ENCODE data around the gene MICAL3. TPM values are rescaled to one million over a fixed set of nuclear protein-coding genes. Genes with fewer than 3 reads are reported as not detected.
A peak's percentile ranks its signal among the peaks of the same experiment; 100 is the strongest.
"Not testable (repeated sequence)": the region's sequence is repeated elsewhere in the genome, so short reads cannot be mapped to it uniquely, and the experiment has no call there.

MICAL3 gene
- total and polyA plus RNA-seq, 4 donors: 4.4 to 30.7 (median 15.4) TPM

DNA sequence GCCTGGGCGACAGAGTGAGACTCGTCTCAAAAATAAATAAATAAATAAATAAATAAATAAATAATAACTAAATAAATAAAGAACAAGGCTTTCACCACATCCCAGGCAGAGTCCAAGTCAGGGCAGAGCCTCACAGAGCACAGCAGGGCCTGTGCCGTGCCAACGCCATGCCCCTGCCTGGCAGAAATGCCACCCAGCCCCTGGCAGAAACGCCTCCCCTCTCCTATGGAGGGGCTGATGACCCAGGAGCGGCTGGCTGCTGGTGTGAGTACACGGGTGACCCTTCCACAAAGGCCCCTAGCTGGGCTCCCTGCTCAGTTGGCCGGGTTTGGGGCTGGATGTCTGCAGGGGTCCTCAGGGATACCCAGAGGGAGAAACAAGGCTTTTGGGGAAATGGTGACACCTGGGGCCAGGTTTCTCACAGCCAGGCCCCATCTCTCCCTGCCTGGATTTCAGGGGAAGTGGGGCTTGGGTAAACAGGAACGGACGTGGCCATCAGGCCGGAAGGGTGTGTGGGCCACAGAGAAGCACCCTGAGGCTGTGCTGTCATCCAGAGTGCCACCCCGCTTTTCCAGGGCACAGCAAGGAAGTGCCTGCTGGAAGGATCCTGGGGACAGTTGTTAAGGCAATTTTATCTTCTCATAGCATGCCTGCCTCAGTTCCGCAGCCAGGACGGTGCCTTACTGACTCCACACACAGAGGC is 255.2 kb downstream of the MICAL3 start:
- Histone ChIP-seq H3K9me3 (ENCODE audit: control insufficient read depth in 4 of 4, insufficient read depth in 3 of 4, low read length in 3 of 4) (no peaks in the 10 kb centered on the region), H3K4me1 (ENCODE audit: control insufficient read depth in 5 of 5, insufficient read depth in 5 of 5, low read length in 5 of 5) (peaks cover 0 to 15% (median 0%) of the 10 kb centered on the region in 5 donors), H3K9ac (ENCODE audit: insufficient read depth in 1 of 2, low read length in 2 of 2) (no peak overlapping the region), H3K4me3 (no peak overlapping the region), H3K36me3 (ENCODE audit: control insufficient read depth in 4 of 4, insufficient read depth in 4 of 4, low read length in 4 of 4) (no peaks in the 10 kb centered on the region), H3K27ac (ENCODE audit: low read depth in 1 of 2, low read length in 1 of 2) (peak overlapping the region in 1 of 2 donors; percentile 29), H3K27me3 (ENCODE audit: control insufficient read depth in 3 of 3, insufficient read depth in 3 of 3, low read length in 2 of 3) (no peaks in the 10 kb centered on the region)
- WGBS, 2 donors: 68 to 77% methylated on average over 13 to 14 of the region's 14 CpGs
- DNase-seq (no peak), ATAC-seq (ENCODE audit: insufficient read depth, low FRiP score) (no peak)
- TF ChIP-seq, protein P1, sequence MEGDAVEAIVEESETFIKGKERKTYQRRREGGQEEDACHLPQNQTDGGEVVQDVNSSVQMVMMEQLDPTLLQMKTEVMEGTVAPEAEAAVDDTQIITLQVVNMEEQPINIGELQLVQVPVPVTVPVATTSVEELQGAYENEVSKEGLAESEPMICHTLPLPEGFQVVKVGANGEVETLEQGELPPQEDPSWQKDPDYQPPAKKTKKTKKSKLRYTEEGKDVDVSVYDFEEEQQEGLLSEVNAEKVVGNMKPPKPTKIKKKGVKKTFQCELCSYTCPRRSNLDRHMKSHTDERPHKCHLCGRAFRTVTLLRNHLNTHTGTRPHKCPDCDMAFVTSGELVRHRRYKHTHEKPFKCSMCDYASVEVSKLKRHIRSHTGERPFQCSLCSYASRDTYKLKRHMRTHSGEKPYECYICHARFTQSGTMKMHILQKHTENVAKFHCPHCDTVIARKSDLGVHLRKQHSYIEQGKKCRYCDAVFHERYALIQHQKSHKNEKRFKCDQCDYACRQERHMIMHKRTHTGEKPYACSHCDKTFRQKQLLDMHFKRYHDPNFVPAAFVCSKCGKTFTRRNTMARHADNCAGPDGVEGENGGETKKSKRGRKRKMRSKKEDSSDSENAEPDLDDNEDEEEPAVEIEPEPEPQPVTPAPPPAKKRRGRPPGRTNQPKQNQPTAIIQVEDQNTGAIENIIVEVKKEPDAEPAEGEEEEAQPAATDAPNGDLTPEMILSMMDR (IDR thresholded peaks at IDR 0.05; ENCODE audit: control extremely low read depth, extremely low read depth): no peak

DNA sequence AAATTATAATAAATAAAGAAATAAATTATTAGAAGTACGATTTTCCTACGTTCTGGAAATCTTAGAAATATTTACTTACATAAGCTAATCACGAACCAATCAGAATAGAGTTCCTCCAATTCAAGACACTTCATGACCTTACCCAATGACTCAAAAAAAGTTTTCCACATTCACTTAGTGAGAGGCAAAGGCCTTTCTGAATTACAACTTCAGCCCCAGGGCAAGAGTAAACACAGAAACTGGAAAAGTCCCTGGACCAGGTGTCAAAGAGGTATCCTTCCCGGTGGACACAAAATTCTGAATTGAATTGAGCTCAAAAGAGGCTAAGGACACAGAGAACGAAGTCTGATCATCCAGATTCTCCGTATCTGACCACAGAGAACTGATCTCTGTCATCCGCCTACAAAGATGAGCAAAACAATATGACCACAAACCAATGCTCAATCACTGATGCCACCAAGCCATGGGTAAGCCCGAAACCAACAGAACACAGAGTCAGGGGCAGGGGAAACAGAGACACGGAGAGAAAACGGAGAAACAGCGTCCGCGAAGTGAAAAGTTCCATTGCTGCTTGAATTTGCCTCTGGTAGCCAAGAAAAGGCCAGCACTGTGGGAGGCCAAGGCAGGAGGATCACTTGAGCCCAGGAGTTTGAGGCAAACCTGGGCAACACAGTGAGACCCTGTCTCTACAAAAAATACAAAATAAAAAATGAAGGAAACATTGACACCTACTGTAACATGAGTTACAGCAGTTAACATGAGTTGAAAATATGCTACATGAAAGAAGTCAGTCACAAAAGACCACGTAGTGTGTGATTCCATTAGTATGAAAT is 256.9 kb downstream of the MICAL3 start:
- WGBS, 2 donors: 83 to 87% methylated on average over 14 of the region's 14 CpGs
- TF ChIP-seq, protein P1 (IDR thresholded peaks at IDR 0.05; ENCODE audit: control extremely low read depth, extremely low read depth): no peak
- Histone ChIP-seq H3K9ac (ENCODE audit: insufficient read depth in 1 of 2, low read length in 2 of 2) (no peak overlapping the region), H3K36me3 (ENCODE audit: control insufficient read depth in 4 of 4, insufficient read depth in 4 of 4, low read length in 4 of 4) (no peaks in the 10 kb centered on the region), H3K9me3 (ENCODE audit: control insufficient read depth in 4 of 4, insufficient read depth in 3 of 4, low read length in 3 of 4) (no peaks in the 10 kb centered on the region), H3K4me1 (ENCODE audit: control insufficient read depth in 5 of 5, insufficient read depth in 5 of 5, low read length in 5 of 5) (peaks cover 0 to 7% (median 0%) of the 10 kb centered on the region in 5 donors), H3K27ac (ENCODE audit: low read depth in 1 of 2, low read length in 1 of 2) (no peak overlapping the region), H3K4me3 (no peak overlapping the region), H3K27me3 (ENCODE audit: control insufficient read depth in 3 of 3, insufficient read depth in 3 of 3, low read length in 2 of 3) (no peaks in the 10 kb centered on the region)
- no peak for DNase-seq
- ATAC-seq (ENCODE audit: insufficient read depth, low FRiP score): no peak

- not testable (repeated sequence) for H3K9ac ChIP-seq (ENCODE audit: insufficient read depth in 1 of 2, low read length in 2 of 2); H3K4me3 ChIP-seq; DNase-seq; ATAC-seq (ENCODE audit: insufficient read depth, low FRiP score); H3K36me3 ChIP-seq (ENCODE audit: control insufficient read depth in 4 of 4, insufficient read depth in 4 of 4, low read length in 4 of 4); H3K4me1 ChIP-seq (ENCODE audit: control insufficient read depth in 5 of 5, insufficient read depth in 5 of 5, low read length in 5 of 5); H3K27me3 ChIP-seq (ENCODE audit: control insufficient read depth in 3 of 3, insufficient read depth in 3 of 3, low read length in 2 of 3); H3K9me3 ChIP-seq (ENCODE audit: control insufficient read depth in 4 of 4, insufficient read depth in 3 of 4, low read length in 3 of 4); H3K27ac ChIP-seq (ENCODE audit: low read depth in 1 of 2, low read length in 1 of 2)
- 91 to 92% methylated on average over 5 of the region's 5 CpGs for WGBS, 2 donors
Measured at GRCh38 chr22:17764852-17765251, 259.5 kb downstream of the MICAL3 start.

- H3K9me3 ChIP-seq (ENCODE audit: control insufficient read depth in 4 of 4, insufficient read depth in 3 of 4, low read length in 3 of 4): no peaks in the 10 kb centered on the region
- TF ChIP-seq, protein P1 (IDR thresholded peaks at IDR 0.05; ENCODE audit: control extremely low read depth, extremely low read depth): no peak
- H3K4me3 ChIP-seq: no peak overlapping the region
- H3K9ac ChIP-seq (ENCODE audit: insufficient read depth in 1 of 2, low read length in 2 of 2): no peak overlapping the region
- ATAC-seq (ENCODE audit: insufficient read depth, low FRiP score): no peak
- H3K27ac ChIP-seq (ENCODE audit: low read depth in 1 of 2, low read length in 1 of 2): no peak overlapping the region
- WGBS, 2 donors: 85 to 86% methylated on average over 5 of the region's 5 CpGs
- no peaks in the 10 kb centered on the region for H3K4me1 ChIP-seq (ENCODE audit: control insufficient read depth in 5 of 5, insufficient read depth in 5 of 5, low read length in 5 of 5)
- no peak for DNase-seq
- H3K27me3 ChIP-seq (ENCODE audit: control insufficient read depth in 3 of 3, insufficient read depth in 3 of 3, low read length in 2 of 3): no peaks in the 10 kb centered on the region
- no peaks in the 10 kb centered on the region for H3K36me3 ChIP-seq (ENCODE audit: control insufficient read depth in 4 of 4, insufficient read depth in 4 of 4, low read length in 4 of 4)
Measured at GRCh38 chr22:17764036-17764435, 260.3 kb downstream of the MICAL3 start.

DNA sequence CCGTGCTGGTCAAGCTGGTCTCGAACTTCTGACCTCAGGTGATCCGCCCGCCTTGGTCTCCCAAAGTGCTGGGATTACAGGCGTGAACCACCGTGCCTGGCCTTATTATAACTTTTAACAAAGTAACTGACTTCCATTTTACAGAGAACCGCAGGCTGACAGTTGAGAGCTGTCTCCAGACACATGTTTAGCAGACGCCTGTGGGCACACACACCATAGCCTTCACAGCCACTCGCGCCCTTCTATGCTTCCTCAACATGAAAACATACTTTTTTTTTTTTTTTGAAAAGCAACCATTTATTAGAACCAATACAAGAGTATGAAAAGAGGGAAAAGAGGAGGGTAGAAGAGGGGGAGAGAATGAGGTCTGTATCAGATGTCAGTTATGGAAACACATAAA is 260.9 kb downstream of the MICAL3 start:
- not testable (repeated sequence) for H3K36me3 ChIP-seq (ENCODE audit: control insufficient read depth in 4 of 4, insufficient read depth in 4 of 4, low read length in 4 of 4); ATAC-seq (ENCODE audit: insufficient read depth, low FRiP score); H3K4me1 ChIP-seq (ENCODE audit: control insufficient read depth in 5 of 5, insufficient read depth in 5 of 5, low read length in 5 of 5); DNase-seq; H3K4me3 ChIP-seq; H3K27ac ChIP-seq (ENCODE audit: low read depth in 1 of 2, low read length in 1 of 2); H3K27me3 ChIP-seq (ENCODE audit: control insufficient read depth in 3 of 3, insufficient read depth in 3 of 3, low read length in 2 of 3); H3K9me3 ChIP-seq (ENCODE audit: control insufficient read depth in 4 of 4, insufficient read depth in 3 of 4, low read length in 3 of 4); H3K9ac ChIP-seq (ENCODE audit: insufficient read depth in 1 of 2, low read length in 2 of 2)
- WGBS, 2 donors: 58 to 79% methylated on average over 10 of the region's 10 CpGs
